RWPE1 (cell line): ENCODE data around the gene PRR5L.

ENCODE experiments used
- CTCF ChIA-PET: fragments of 350-600 bp; sonication (Branson Sonifier 250); formaldehyde crosslinking; extraction: SDS; loops from one replicate; lab custom pipeline; 2021; lab: Yijun Ruan, JAX
- POLR2A ChIA-PET: fragments of 400-600 bp; formaldehyde crosslinking; extraction: SDS; loops from one replicate; lab custom pipeline; 2020; ENCODE audit warnings: antibody characterized with exemption; ENCODE audit not compliant: low non-redundant PET; lab: Yijun Ruan, JAX
- DNase-seq: peaks from one replicate; pipeline ENCODE4 v3.0.0; 2012; ENCODE audit warnings: low spot score
- H3K27ac ChIP-seq: fragments of 450-650 bp; 2 replicates; pipeline ENCODE4 v1.5.1; 2017
- TF ChIP-seq, protein P1 (sequence below): fragments of 450-650 bp; conservative IDR thresholded peaks from 2 replicates; pipeline ENCODE4 v1.5.1; 2017; ENCODE audit warnings: low read depth, mild to moderate bottlenecking

PRR5L gene

GRCh38 chr11:36408498-36409136 is 112.5 kb downstream of the PRR5L start:
- DNase-seq: no peak
- ChIA-PET CTCF (no interaction called here), POLR2A (no interaction called here)
- H3K27ac ChIP-seq: no peak overlapping the region
- TF ChIP-seq, protein P1, sequence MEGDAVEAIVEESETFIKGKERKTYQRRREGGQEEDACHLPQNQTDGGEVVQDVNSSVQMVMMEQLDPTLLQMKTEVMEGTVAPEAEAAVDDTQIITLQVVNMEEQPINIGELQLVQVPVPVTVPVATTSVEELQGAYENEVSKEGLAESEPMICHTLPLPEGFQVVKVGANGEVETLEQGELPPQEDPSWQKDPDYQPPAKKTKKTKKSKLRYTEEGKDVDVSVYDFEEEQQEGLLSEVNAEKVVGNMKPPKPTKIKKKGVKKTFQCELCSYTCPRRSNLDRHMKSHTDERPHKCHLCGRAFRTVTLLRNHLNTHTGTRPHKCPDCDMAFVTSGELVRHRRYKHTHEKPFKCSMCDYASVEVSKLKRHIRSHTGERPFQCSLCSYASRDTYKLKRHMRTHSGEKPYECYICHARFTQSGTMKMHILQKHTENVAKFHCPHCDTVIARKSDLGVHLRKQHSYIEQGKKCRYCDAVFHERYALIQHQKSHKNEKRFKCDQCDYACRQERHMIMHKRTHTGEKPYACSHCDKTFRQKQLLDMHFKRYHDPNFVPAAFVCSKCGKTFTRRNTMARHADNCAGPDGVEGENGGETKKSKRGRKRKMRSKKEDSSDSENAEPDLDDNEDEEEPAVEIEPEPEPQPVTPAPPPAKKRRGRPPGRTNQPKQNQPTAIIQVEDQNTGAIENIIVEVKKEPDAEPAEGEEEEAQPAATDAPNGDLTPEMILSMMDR: no peak

- DNase-seq: no peak
- ChIA-PET CTCF (no interaction called here), POLR2A (no interaction called here)
- TF ChIP-seq, protein P1: no peak
- no peak overlapping the region for H3K27ac ChIP-seq
Measured at GRCh38 chr11:36409152-36409816, 113.2 kb downstream of the PRR5L start.

DNA sequence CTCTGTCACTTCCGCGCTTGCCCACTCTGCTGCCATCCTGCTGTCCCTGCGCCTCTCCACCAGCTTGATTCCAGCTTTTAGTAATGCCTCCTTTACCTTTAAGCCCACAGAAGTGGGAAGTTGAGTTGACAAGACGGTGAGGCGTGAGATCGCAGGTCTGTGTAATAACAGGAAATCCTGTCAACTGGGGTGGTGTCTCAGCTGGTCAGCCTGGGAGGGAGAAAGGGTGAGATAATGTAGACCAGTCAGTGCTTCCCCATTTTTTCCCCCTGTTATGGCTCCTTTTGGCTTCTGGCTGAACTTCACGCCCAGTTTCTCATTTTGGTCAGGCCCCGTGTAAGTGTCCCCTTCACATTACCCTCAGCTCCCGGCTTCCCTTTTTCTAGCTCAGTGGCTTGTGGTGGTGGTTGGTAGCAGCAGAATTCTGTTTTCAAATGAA is 115.1 kb downstream of the PRR5L start:
- ChIA-PET POLR2A (no interaction called here), CTCF (interaction anchor here (0.6 kb wide), 1 partner anchor 111 kb away, joined by 3 read pairs; no protein-coding TSS in a partner anchor)
- DNase-seq: no peak
- TF ChIP-seq, protein P1: no peak
- H3K27ac ChIP-seq: no peak overlapping the region

- ChIA-PET POLR2A (no interaction called here), CTCF (no interaction called here)
- no peak for DNase-seq
- TF ChIP-seq, protein P1: no peak
- no peak overlapping the region for H3K27ac ChIP-seq
Measured at GRCh38 chr11:36412781-36413383, 116.8 kb downstream of the PRR5L start.

- TF ChIP-seq, protein P1: no peak
- POLR2A ChIA-PET: no interaction called here
- CTCF ChIA-PET: no interaction called here
- no peak for DNase-seq
- H3K27ac ChIP-seq: no peak overlapping the region
Measured at GRCh38 chr11:36417154-36417553, 121.1 kb downstream of the PRR5L start.

DNA sequence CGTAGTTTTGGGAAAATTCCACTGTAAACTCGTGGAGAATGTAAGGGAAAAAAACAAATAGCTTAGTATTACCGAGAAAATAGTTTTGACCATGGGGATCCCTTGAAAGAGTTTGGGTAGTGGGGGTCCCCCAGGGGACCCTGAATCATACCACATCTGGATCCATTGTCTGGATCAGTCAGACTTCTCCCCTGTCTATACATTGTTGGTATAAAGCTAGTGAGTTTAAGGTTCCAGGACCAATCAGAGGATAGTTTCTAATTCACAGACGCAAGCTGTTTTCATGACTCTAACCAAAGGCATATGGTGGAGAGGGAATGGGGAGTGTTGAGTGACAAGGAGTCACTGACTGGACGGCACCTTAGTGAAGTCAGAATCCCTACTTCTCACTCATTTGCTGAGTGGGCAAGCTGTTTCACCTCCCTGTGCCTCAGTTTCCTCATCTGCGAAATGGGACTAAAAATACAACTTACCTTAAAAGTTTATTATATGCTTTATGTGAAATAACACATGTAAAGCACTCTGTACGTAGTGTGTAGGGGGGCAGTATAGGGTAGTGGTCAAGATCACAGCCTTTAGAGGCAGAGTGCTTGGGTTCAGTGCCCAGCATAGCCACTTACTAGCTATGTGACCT is 123.8 kb downstream of the PRR5L start:
- DNase-seq: no peak
- POLR2A ChIA-PET: interaction anchor here (0.6 kb wide), 1 partner anchor 46 kb away, joined by 3 read pairs; no protein-coding TSS in a partner anchor
- CTCF ChIA-PET: interaction anchor here (0.6 to 0.8 kb wide), 2 partner anchors 12 to 100 kb away, joined by 3 read pairs; no protein-coding TSS in a partner anchor
- TF ChIP-seq, protein P1: no peak
- no peak overlapping the region for H3K27ac ChIP-seq
